Activated naive CD4-positive, alpha-beta T cell treated with anti-CD3 and anti-CD28 coated beads for 36 hours (primary cell): ENCODE results near the gene AQR. TPM values are rescaled to one million over a fixed set of nuclear protein-coding genes. Genes with fewer than 3 reads are reported as not detected.

Experiments
- CTCF ChIA-PET: fragments of 350-600 bp; sonication (Branson Sonifier 250); formaldehyde crosslinking; loops from one replicate; lab custom pipeline; 2021; ENCODE audit warnings: antibody characterized with exemption; lab: Charles Lee
- DNase-seq: peaks from one replicate; pipeline ENCODE4 v3.0.0-alpha.2; 2020
- H3K27ac Mint-ChIP-seq: one replicate; pipeline ENCODE4 v1.8.0; 2021; ENCODE audit warnings: mild to moderate bottlenecking, mixed read lengths
- H3K27me3 Mint-ChIP-seq: one replicate; pipeline ENCODE4 v1.8.0; 2021; ENCODE audit warnings: low read depth, mixed read lengths
- H3K36me3 Mint-ChIP-seq: one replicate; pipeline ENCODE4 v1.8.0; 2021; ENCODE audit warnings: low read depth, mixed read lengths
- H3K4me1 Mint-ChIP-seq: one replicate; pipeline ENCODE4 v1.8.0; 2021; ENCODE audit warnings: low read depth, mixed read lengths
- H3K4me3 Mint-ChIP-seq: one replicate; pipeline ENCODE4 v1.8.0; 2021; ENCODE audit warnings: mild to moderate bottlenecking, moderate library complexity, mixed read lengths
- H3K9me3 Mint-ChIP-seq: one replicate; pipeline ENCODE4 v1.8.0; 2021; ENCODE audit warnings: mixed read lengths
- intact Hi-C: fragments of 100-400 bp; cut with micrococcal nuclease; formaldehyde crosslinking; loops from one replicate; pipeline ENCODE4 v1.15.1; 2023
- total RNA-seq, 2 experiments: library from RNA; stranded (reverse); gene quantifications; one replicate each; pipeline ENCODE4 v1.2.3, GENCODE V29; 2021

The AQR gene
- total RNA-seq, 2 experiments from 2014 or later: 30.8 to 31.3 TPM

- no peaks in the 10 kb centered on the region for H3K27me3 Mint-ChIP-seq
Measured at GRCh38 chr15:34900748-34901147, 68.8 kb downstream of the AQR start.

DNA sequence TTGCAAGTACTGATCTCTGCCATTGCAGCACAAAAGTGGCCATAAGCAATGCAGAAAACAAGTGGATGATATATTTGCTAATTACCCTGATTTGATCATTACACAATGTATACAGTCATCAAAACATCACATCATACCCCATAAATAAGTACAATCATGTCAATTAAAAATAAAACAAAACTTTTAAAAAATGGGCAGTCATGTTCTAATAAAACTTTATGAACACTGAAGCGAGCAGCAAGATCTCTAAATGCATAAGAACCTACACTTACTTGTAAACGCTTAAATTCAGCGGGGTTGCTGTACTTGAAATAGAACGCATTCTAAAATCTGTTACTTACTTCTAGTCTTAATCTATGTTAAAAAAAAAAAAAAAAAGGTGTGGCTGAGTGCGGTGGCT, 73.4 kb downstream of the AQR start:
- Mint-ChIP-seq H3K27me3 (no peaks in the 10 kb centered on the region), H3K4me3 (no peak overlapping the region), H3K4me1 (no peaks in the 10 kb centered on the region), H3K36me3 (peaks cover 73% of the 10 kb centered on the region), H3K9me3 (peaks cover 20% of the 10 kb centered on the region), H3K27ac (no peak overlapping the region)
- CTCF ChIA-PET: no interaction called here
- DNase-seq: no peak
- intact Hi-C loops: no loop called here

More at GRCh38 chr15:34900748-34901147, 68.8 kb downstream of the AQR start:
- intact Hi-C loops: loop anchor here (10.0 kb wide), 1 partner anchor 64 kb away; the partner anchor contains the start of gene AQR
- H3K4me1 Mint-ChIP-seq: no peaks in the 10 kb centered on the region
- H3K36me3 Mint-ChIP-seq: peaks cover 47% of the 10 kb centered on the region
- H3K27ac Mint-ChIP-seq: no peak overlapping the region
- DNase-seq: no peak
- CTCF ChIA-PET: no interaction called here
- no peak overlapping the region for H3K4me3 Mint-ChIP-seq
- H3K9me3 Mint-ChIP-seq: no peaks in the 10 kb centered on the region

- Mint-ChIP-seq H3K27me3 (no peaks in the 10 kb centered on the region), H3K4me1 (no peaks in the 10 kb centered on the region), H3K27ac (no peak overlapping the region), H3K4me3 (no peak overlapping the region), H3K9me3 (peaks cover 20% of the 10 kb centered on the region), H3K36me3 (peaks cover 70% of the 10 kb centered on the region)
- DNase-seq: no peak
- CTCF ChIA-PET: interaction anchor here (0.7 kb wide), 1 partner anchor 852 kb away, joined by 3 read pairs; no protein-coding TSS in a partner anchor
- intact Hi-C loops: no loop called here
Measured at GRCh38 chr15:34893967-34894366, 75.6 kb downstream of the AQR start.

DNA sequence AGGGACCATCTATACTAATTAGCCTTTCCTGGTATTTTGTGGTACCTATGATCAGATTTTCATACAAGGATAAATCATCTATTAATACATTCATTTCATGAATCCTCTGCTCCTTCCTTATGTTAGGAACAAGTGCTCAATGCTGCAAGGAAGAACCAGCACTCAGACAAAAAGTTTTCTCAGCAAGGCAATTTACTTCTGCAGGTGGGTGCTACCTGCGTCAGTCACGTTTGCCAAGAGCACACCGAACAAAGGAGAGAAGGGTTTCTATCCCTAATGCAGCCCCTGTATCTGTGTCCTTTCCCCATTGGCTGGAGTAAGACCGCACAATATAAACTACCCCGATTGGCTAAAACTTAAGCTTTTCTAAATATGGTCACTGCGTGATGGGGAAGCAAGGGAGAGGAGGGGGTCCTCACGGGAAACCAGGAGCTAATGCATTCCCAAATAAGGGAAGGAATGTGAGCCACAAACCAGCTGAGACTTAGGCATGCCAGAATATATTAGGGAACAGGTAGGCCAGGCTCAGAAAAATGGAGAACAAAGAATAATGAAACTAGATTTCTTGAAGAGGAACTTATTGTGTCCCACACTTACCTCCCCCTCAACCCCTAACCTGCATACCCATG, 76.5 kb downstream of the AQR start:
- no peak overlapping the region for H3K4me3 Mint-ChIP-seq
- CTCF ChIA-PET: interaction anchor here (0.7 kb wide), 1 partner anchor 851 kb away, joined by 3 read pairs; no protein-coding TSS in a partner anchor
- intact Hi-C loops: no loop called here
- H3K27me3 Mint-ChIP-seq: no peaks in the 10 kb centered on the region
- H3K9me3 Mint-ChIP-seq: peaks cover 20% of the 10 kb centered on the region
- H3K27ac Mint-ChIP-seq: no peak overlapping the region
- no peak for DNase-seq
- H3K4me1 Mint-ChIP-seq: no peaks in the 10 kb centered on the region
- peaks cover 65% of the 10 kb centered on the region for H3K36me3 Mint-ChIP-seq

DNA sequence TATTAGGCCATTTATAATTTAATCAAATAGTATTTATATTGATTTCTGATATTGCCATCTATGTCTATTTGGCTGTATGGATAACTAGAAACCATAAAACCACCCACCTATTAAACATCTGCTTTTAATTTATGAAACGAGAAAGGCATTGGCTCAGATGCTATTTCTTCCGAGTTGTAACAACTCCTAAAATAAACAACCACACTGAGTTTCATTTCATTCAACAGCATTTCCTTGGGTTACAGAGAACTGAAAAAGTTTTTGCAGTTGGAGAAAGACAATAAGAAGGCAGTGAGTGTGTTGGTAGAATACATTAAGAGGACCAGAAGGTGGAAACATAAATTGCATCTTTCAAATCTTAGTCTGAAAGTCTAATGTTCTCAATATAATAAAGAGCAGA, 79.1 kb downstream of the AQR start:
- intact Hi-C loops: no loop called here
- no peaks in the 10 kb centered on the region for H3K27me3 Mint-ChIP-seq
- DNase-seq: no peak

DNA sequence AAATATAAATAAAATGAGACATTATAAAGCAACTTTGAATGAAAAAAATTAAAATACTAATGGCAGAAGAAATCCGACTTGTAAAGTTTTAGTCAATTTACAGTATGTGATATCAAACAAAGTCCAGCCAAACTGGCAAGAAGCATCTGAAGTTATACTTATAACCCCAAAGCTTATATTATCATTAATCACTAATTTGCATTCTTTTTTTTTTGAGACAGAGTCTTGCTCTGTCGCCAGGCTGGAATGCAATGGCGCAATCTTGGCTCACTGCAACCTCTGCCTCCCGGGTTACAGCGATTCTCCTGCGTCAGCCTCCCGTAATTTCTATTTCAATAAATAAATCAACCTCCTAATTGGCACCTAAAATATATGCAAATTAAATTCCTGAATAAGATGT, 80.1 kb downstream of the AQR start:
- H3K27ac Mint-ChIP-seq: no peak overlapping the region
- no peaks in the 10 kb centered on the region for H3K27me3 Mint-ChIP-seq
- CTCF ChIA-PET: no interaction called here
- H3K4me1 Mint-ChIP-seq: no peaks in the 10 kb centered on the region
- intact Hi-C loops: no loop called here
- peaks cover 56% of the 10 kb centered on the region for H3K36me3 Mint-ChIP-seq
- no peak overlapping the region for H3K4me3 Mint-ChIP-seq
- H3K9me3 Mint-ChIP-seq: peaks cover 17% of the 10 kb centered on the region
- DNase-seq: no peak

More for the DNA sequence above, 79.1 kb downstream of the AQR start:
- H3K4me3 Mint-ChIP-seq: no peak overlapping the region
- peaks cover 55% of the 10 kb centered on the region for H3K36me3 Mint-ChIP-seq
- CTCF ChIA-PET: interaction anchor here (0.6 kb wide), 1 partner anchor 165 kb away, joined by 3 read pairs; no protein-coding TSS in a partner anchor
- no peaks in the 10 kb centered on the region for H3K4me1 Mint-ChIP-seq
- H3K9me3 Mint-ChIP-seq: peaks cover 19% of the 10 kb centered on the region
- no peak overlapping the region for H3K27ac Mint-ChIP-seq

GRCh38 chr15:34886134-34886533, 83.4 kb downstream of the AQR start:
- H3K4me3 Mint-ChIP-seq: no peak overlapping the region
- DNase-seq: no peak
- H3K36me3 Mint-ChIP-seq: peaks cover 44% of the 10 kb centered on the region
- H3K27me3 Mint-ChIP-seq: no peaks in the 10 kb centered on the region
- H3K4me1 Mint-ChIP-seq: no peaks in the 10 kb centered on the region
- no peaks in the 10 kb centered on the region for H3K9me3 Mint-ChIP-seq
- CTCF ChIA-PET: no interaction called here
- intact Hi-C loops: no loop called here
- no peak overlapping the region for H3K27ac Mint-ChIP-seq

GRCh38 chr15:34883633-34884032, 85.9 kb downstream of the AQR start:
- H3K4me1 Mint-ChIP-seq: no peaks in the 10 kb centered on the region
- DNase-seq: no peak
- H3K4me3 Mint-ChIP-seq: no peak overlapping the region
- H3K9me3 Mint-ChIP-seq: no peaks in the 10 kb centered on the region
- CTCF ChIA-PET: no interaction called here
- intact Hi-C loops: loop anchor here (5.0 kb wide), 1 partner anchor 59 kb away; no protein-coding TSS in a partner anchor
- H3K27me3 Mint-ChIP-seq: no peaks in the 10 kb centered on the region
- peaks cover 50% of the 10 kb centered on the region for H3K36me3 Mint-ChIP-seq
- H3K27ac Mint-ChIP-seq: no peak overlapping the region

DNA sequence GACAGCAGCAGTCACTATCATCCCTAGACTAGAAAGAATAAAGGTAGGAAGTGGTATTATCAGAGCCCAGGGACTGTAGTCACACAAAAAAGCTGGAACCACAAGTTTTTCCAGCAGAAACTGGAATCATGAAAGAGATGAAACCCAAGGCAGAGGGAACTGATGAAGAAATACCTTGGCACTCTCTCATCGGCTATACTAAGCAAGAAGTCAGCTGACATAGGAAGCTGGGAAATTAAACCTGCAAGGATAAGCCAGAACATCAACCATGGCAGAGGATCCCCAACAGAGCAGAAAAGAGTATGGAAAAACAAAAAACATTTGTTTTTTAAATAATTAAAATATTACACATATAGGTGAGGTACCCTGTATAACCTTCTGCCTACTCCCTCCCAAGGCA, 86.5 kb downstream of the AQR start:
- Mint-ChIP-seq H3K4me3 (no peak overlapping the region), H3K27ac (no peak overlapping the region), H3K36me3 (peaks cover 53% of the 10 kb centered on the region), H3K27me3 (no peaks in the 10 kb centered on the region), H3K4me1 (no peaks in the 10 kb centered on the region), H3K9me3 (no peaks in the 10 kb centered on the region)
- CTCF ChIA-PET: interaction anchor here (0.6 kb wide), 1 partner anchor 23 kb away, joined by 4 read pairs; no protein-coding TSS in a partner anchor
- no peak for DNase-seq
- intact Hi-C loops: loop anchor here (5.0 kb wide), 1 partner anchor 59 kb away; no protein-coding TSS in a partner anchor

DNA sequence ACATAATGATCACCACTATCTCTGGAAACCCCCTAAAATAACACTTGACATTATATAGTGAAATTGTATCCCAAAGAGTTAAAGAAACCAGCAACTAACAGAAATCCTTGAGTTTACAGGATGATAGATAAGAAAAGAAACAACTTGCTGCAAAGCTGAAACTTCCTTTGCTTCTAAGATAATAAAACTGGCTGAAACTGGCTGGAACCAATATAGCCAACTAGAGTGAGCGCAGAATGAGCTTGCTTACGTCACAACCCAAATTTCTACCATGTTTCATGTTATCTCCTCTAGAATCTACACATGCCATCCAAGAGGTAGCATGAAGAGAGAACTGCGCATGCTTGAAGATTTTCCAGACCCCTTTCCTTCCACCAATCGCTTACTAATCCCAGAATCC, 90.4 kb downstream of the AQR start:
- no peak for DNase-seq
- CTCF ChIA-PET: interaction anchor here (0.7 kb wide), 1 partner anchor 10 kb away, joined by 3 read pairs; no protein-coding TSS in a partner anchor
- no peak overlapping the region for H3K27ac Mint-ChIP-seq
- intact Hi-C loops: no loop called here
- no peaks in the 10 kb centered on the region for H3K27me3 Mint-ChIP-seq
- H3K4me1 Mint-ChIP-seq: no peaks in the 10 kb centered on the region
- H3K9me3 Mint-ChIP-seq: no peaks in the 10 kb centered on the region
- peaks cover 46% of the 10 kb centered on the region for H3K36me3 Mint-ChIP-seq
- H3K4me3 Mint-ChIP-seq: no peak overlapping the region

GRCh38 chr15:34876640-34877039, 92.9 kb downstream of the AQR start:
- Mint-ChIP-seq H3K9me3 (no peaks in the 10 kb centered on the region), H3K4me1 (no peaks in the 10 kb centered on the region), H3K27ac (no peak overlapping the region), H3K27me3 (no peaks in the 10 kb centered on the region), H3K36me3 (peaks cover 48% of the 10 kb centered on the region), H3K4me3 (no peak overlapping the region)
- no peak for DNase-seq
- CTCF ChIA-PET: no interaction called here
- intact Hi-C loops: no loop called here

DNA sequence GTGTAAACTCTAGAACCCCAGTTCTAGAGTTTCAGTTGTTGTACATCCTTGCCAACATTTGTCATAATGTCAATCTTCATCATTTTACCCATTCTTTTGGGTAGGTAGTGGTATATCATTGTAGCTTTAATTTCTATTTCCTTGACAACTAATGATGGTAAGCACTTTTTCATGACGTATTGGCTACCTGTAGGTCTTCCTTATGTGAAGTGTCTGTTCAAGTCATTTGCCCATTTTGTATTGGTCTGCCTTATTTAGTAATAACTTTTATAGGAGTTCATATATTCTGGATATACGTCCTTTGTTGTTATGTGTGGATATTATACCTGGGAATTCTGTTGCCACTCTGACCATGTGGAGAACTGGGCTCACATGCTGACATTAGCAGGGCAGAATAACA, 100.4 kb downstream of the AQR start:
- CTCF ChIA-PET: interaction anchor here (1.2 kb wide), 1 partner anchor 10 kb away, joined by 3 read pairs; no protein-coding TSS in a partner anchor
- intact Hi-C loops: no loop called here
- Mint-ChIP-seq H3K4me1 (no peaks in the 10 kb centered on the region), H3K36me3 (peaks cover 59% of the 10 kb centered on the region), H3K27ac (no peak overlapping the region), H3K27me3 (no peaks in the 10 kb centered on the region), H3K4me3 (no peak overlapping the region), H3K9me3 (peaks cover 1% of the 10 kb centered on the region)
- DNase-seq: no peak

GRCh38 chr15:34865531-34865930, 104.0 kb downstream of the AQR start:
- Mint-ChIP-seq H3K9me3 (peaks cover 1% of the 10 kb centered on the region), H3K4me1 (no peaks in the 10 kb centered on the region), H3K27me3 (no peaks in the 10 kb centered on the region), H3K27ac (no peak overlapping the region), H3K4me3 (no peak overlapping the region), H3K36me3 (peaks cover 37% of the 10 kb centered on the region)
- DNase-seq: no peak
- intact Hi-C loops: no loop called here
- CTCF ChIA-PET: interaction anchor here (0.6 kb wide), 1 partner anchor 255 kb away, joined by 5 read pairs; no protein-coding TSS in a partner anchor
